ENCODE data around the gene AHCYL2.
"Not testable (repeated sequence)": the region's sequence is repeated elsewhere in the genome, so short reads cannot be mapped to it uniquely, and the experiment has no call there.

Gene AHCYL2

GRCh38 chr7:129387537-129387936 lies 162.7 kb downstream of the AHCYL2 start:
- no peak for DNase-seq

DNA sequence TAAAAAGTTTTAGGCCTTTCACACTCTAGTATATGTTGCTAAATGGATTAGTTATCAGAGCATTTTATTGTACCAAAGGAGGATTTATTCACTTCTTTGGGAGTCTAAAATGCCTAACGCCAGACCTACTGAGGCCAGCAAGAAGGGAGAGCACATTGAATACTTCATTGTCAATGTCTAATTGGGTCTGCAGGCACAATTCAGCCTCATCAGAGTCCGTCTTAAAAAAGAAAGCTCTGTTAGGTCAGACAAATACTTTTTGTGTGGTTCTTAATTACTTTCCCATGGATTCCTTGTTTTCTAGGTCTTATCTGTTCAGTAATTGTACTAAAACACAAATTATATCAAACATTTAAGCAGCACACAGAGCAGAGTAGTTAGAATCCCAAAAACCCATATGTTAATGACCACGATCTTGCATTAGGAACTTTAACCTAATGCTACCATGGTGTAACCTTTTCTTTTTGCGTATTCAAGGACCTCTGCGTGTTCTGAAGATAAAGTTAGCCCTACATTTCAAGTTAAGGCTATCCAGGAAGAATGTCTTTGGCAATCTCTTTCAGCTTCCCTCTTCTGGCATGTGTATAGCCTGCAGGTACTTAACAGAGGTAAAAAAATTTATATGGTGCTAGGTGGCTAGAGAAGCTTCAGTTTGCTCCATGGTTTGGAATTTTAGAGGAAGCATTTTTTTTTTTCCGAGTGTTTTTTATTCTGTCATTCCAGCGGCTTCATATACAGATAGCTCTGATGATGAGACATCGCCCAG lies 163.7 kb downstream of the AHCYL2 start:
- no peak for DNase-seq

GRCh38 chr7:129389829-129390228 lies 165.0 kb downstream of the AHCYL2 start:
- DNase-seq: no peak

GRCh38 chr7:129390314-129390713 lies 165.5 kb downstream of the AHCYL2 start:
- no peak for DNase-seq

DNA sequence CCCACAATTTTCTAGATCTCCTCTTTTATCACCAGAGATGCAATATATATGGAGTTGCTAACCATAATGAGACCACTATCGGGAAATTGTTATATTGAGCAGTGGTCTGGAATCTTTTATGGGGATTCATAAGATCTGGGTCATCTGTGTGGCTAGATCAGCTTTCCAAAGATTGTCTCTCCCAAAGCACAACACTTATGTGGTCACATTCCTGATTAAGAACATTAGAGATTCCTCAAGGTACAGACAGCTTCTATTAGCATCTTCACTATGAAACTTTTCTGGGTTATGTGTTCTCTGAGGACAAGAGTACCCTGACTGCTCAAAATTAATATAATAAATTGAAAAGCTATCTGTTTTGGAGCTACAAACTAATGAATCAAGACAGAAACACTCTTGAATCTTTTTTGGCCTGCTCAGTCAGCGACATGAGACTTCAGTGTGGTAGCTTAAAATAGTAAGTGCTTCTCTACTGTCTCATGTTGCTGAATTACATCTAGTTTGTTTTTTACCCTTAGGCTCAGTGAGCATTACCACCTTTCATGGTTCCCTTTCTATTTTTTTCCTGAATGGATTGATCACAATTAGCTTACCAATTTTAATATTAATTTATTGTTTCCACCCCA lies 166.8 kb downstream of the AHCYL2 start:
- DNase-seq: no peak

GRCh38 chr7:129393255-129393654 lies 168.4 kb downstream of the AHCYL2 start:
- DNase-seq: no peak

GRCh38 chr7:129394101-129394500 lies 169.3 kb downstream of the AHCYL2 start:
- no peak for DNase-seq

DNA sequence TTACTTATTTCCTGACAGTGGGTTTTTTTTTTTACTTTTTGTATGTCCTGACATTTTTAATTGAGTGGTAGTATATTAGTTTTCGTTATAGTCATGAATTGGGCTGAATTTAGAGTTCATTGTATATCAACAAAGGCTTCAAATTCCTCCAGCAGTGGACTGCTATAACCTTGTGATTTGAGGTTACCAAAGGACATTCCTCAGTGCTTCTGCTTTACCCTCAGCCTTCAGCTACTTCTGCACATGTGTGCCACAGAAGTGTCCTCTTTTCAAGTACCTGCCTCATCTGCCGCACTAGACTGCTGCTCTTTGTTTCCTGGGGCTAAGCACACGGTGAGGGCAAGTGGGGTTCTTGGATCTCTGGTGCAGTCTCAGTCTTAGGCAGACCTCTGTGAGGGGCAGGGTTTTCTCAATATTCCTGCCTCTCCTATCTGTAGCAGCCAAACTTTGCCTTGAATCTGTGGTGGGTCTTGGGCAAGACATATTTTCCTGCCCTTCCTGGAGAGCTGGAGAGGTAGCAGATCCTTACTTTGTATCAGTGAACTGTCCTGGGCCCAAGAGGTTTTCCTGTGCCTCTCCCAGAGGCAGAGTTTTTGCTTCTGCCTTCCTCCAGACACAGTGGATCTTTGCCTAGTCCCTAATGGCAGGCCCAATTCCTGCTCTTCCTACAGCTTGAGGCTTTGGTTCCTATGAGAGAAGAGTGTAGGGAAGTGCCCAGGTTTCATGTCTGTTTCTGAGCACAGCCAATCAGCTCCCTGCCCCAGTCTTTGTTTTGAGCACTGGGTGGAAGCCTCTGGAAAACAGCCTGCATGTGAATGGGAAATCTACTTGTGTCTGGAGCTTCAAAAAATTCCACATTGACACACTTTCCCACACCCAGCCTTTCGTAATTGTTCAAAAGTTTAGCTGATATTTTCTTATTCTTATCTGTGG lies 170.4 kb downstream of the AHCYL2 start:
- DNase-seq: no peak

- peak; percentile 49 for DNase-seq
Observed at GRCh38 chr7:129401228-129401966, 176.6 kb downstream of the AHCYL2 start.

DNA sequence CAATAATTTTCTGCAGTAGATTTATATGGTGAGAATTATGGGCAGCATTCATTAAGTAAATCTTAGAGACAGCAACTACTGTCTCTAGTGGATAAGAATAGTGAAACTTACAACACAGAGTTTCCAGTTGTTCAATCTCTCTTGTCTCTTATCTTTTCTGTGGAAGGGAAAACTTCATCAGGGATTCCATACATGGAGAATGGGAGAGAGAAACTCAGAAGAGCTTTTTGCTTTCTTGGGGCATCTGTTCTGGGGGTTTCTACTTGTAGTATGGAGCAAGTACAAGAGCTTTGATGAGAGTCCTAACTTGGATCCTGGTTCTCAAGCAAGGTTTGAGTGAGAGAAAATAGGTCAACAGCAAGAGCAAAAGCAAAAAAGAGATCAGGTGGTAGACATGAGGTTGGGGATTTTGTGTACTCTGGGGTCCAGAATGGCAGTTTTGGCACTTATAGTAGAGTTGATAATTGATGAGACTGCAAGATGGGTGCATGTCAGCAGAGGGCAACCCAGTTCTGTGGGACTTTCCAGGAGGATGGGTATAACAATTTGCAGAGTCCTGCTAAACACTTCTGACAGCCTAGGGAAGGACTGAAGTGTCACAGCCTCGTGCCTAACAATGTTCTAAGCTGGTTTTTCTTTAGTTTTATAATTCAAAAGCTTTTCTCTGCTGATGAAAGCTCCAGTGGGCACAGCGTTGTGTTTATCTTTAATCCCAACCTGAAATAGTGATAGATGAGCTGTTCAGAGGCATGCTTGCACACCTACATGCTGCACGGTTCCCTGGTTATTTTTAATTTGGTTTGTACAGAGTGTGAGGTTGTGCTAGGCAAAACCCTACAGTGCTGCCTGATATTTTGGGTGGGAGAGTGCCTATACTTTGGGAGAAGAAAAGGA lies 177.4 kb downstream of the AHCYL2 start:
- peak; percentile 35 for DNase-seq

DNA sequence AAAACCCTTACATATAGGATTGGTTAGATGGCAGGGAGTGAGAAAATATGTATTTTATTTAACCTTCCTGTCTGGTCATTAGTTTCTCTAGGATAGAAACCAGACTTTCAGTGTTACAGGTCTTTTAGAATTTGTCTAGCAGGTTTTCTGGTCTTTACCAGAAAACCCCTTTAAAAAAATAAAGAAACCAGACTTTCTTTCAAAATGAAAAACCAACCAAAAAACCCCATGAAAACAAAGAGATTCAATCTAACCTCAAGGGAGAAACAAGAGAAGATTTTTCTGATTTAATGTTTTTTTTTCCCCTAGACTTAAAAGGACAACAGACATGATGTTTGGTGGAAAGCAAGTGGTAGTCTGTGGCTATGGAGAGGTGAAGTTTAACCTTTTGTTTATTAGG lies 180.7 kb downstream of the AHCYL2 start:
- no peak for DNase-seq

- not testable (repeated sequence) for DNase-seq
Observed at GRCh38 chr7:129410238-129410637, 185.4 kb downstream of the AHCYL2 start.

DNA sequence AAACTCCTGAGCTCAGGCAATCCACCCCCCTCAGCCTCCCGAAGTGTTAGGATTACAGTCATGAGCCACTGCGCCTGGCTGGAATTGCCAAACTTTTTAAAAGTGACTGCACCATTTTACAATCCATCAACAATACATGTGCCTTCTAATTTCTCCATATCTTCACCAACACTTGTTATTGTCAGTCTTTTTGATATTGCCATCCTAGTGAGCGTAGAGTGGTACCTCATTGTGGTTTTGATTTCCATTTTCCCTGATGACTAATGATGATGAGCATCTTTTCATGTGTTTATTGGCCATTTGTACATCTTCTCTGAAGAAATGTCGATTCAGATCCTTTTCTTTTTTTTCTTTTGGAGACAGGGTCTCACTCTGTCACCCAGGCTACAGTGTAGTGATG lies 187.7 kb downstream of the AHCYL2 start:
- no peak for DNase-seq

GRCh38 chr7:129417073-129417472 lies 192.2 kb downstream of the AHCYL2 start:
- DNase-seq: no peak

- no peak for DNase-seq
Observed at GRCh38 chr7:129421717-129422250, 197.0 kb downstream of the AHCYL2 start.

DNA sequence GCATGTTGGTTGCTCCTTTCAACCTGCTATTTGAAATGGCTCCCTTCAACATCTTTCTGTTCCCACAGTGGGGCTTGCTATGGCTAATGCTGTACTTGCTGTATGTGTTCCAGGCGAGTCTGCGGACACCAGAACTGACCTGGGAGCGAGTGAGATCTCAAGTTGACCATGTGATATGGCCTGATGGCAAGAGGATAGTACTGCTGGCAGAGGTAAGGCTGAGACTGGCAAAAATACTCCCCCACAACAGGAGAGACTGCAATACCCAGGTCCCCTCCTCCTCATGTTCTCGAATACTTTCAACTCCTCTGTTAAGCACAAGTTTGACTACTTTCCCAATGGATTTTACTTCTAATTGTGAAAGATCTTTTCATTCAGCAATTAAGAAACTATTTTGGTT lies 197.9 kb downstream of the AHCYL2 start:
- no peak for DNase-seq

- DNase-seq: peak; percentile 23
Observed at GRCh38 chr7:129423700-129424410, 199.0 kb downstream of the AHCYL2 start.

DNA sequence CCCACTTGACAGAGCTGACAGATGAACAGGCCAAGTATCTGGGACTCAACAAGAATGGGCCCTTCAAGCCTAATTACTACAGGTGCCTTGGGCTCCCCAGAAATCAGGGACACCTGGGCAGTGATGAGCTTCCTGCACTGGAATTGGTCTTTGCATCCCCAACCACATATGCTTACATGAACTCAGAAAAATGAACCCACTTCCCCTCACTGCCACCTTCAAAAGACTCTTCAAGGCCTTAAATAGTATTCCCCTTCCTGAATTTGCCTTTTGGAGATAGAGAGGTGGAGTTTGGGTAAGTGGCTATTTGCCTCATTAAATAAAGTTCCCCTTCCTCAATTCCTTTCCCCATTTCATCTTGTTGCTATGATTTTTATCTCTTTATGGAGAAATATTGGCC lies 201.7 kb downstream of the AHCYL2 start:
- DNase-seq: no peak

DNA sequence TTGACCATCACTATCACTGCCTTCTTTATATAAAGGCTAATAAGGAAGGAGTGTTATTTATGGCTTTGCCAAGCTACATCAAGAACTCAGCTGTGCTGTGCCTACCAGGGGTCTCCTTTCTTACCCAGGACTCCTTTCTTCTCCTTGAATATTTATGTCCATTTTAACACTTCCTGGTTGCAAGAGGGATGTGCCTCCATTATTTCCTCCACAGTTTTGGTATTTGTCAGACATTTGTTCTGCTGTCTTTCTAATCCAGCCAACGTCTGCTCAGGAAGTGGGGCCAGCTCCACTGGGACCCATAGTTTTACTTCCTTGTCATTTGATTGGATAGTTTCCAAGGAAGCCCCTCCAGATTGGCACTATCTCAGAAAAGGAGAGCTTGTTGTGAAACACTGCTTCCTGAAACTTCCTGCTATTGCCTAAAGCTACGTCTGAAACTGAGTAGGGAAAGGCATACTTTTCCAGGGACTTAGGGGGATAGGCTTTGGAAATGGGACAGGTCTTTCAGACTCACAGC lies 202.8 kb downstream of the AHCYL2 start:
- no peak for DNase-seq

GRCh38 chr7:129431911-129432643 lies 207.2 kb downstream of the AHCYL2 start:
- DNase-seq: no peak

All from RPMI8226 (cell line).